Activated naive CD8-positive, alpha-beta T cell treated with anti-CD3 and anti-CD28 coated beads, Interleukin-2, amount 50 U/mL, for 24 hours (primary cell): ENCODE results near the gene OR2H1.

Experiments used
- ATAC-seq: fragments of 150-1000 bp; cut with Tn5 transposase; one replicate; pipeline ENCODE4 v1.10.0; 2021
- DNase-seq: peaks from one replicate; pipeline ENCODE4 v3.0.0; 2021
- H3K27ac Mint-ChIP-seq: one replicate; pipeline ENCODE4 v1.8.0; 2021; ENCODE audit warnings: mild to moderate bottlenecking, mixed read lengths
- H3K27me3 Mint-ChIP-seq: one replicate; pipeline ENCODE4 v1.8.0; 2021; ENCODE audit warnings: mixed read lengths
- H3K36me3 Mint-ChIP-seq: one replicate; pipeline ENCODE4 v1.8.0; 2021; ENCODE audit warnings: low read depth, mixed read lengths
- H3K4me1 Mint-ChIP-seq: one replicate; pipeline ENCODE4 v1.8.0; 2021; ENCODE audit warnings: mixed read lengths
- H3K4me3 Mint-ChIP-seq: one replicate; pipeline ENCODE4 v1.8.0; 2021; ENCODE audit warnings: mild to moderate bottlenecking, moderate library complexity, mixed read lengths
- H3K9me3 Mint-ChIP-seq: one replicate; pipeline ENCODE4 v1.8.0; 2021; ENCODE audit warnings: mixed read lengths

The OR2H1 gene

GRCh38 chr6:29491574-29491973 lies 34.6 kb downstream of the OR2H1 start:
- no peak for ATAC-seq
- Mint-ChIP-seq H3K4me1 (no peaks in the 10 kb centered on the region), H3K27me3 (peaks cover 9% of the 10 kb centered on the region), H3K9me3 (no peaks in the 10 kb centered on the region), H3K27ac (no peak overlapping the region), H3K36me3 (no peaks in the 10 kb centered on the region), H3K4me3 (no peak overlapping the region)
- DNase-seq = no peak

- ATAC-seq = no peak
- Mint-ChIP-seq H3K4me1 (no peaks in the 10 kb centered on the region), H3K27ac (no peak overlapping the region), H3K27me3 (peaks cover 19% of the 10 kb centered on the region), H3K4me3 (no peak overlapping the region), H3K36me3 (no peaks in the 10 kb centered on the region), H3K9me3 (no peaks in the 10 kb centered on the region)
- DNase-seq = no peak
Observed at GRCh38 chr6:29493261-29493660, 36.3 kb downstream of the OR2H1 start.

GRCh38 chr6:29494131-29494530 lies 37.2 kb downstream of the OR2H1 start:
- ATAC-seq (no peak), DNase-seq (no peak)
- Mint-ChIP-seq H3K27ac (no peak overlapping the region), H3K36me3 (no peaks in the 10 kb centered on the region), H3K27me3 (peaks cover 28% of the 10 kb centered on the region), H3K4me3 (no peak overlapping the region), H3K9me3 (no peaks in the 10 kb centered on the region), H3K4me1 (no peaks in the 10 kb centered on the region)

- no peaks in the 10 kb centered on the region for H3K4me1 Mint-ChIP-seq
- no peak overlapping the region for H3K4me3 Mint-ChIP-seq
- DNase-seq (no peak), ATAC-seq (no peak)
- H3K36me3 Mint-ChIP-seq = no peaks in the 10 kb centered on the region
- H3K27me3 Mint-ChIP-seq = peaks cover 34% of the 10 kb centered on the region
- H3K27ac Mint-ChIP-seq = no peak overlapping the region
- no peaks in the 10 kb centered on the region for H3K9me3 Mint-ChIP-seq
Observed at GRCh38 chr6:29495571-29495970, 38.6 kb downstream of the OR2H1 start.

GRCh38 chr6:29496961-29497360 lies 40.0 kb downstream of the OR2H1 start:
- DNase-seq = no peak
- Mint-ChIP-seq H3K27me3 (peaks cover 33% of the 10 kb centered on the region), H3K4me1 (no peaks in the 10 kb centered on the region), H3K27ac (no peak overlapping the region), H3K36me3 (no peaks in the 10 kb centered on the region), H3K4me3 (no peak overlapping the region), H3K9me3 (no peaks in the 10 kb centered on the region)
- no peak for ATAC-seq

GRCh38 chr6:29499704-29500103 lies 42.7 kb downstream of the OR2H1 start:
- Mint-ChIP-seq H3K27me3 (peaks cover 37% of the 10 kb centered on the region), H3K4me1 (no peaks in the 10 kb centered on the region), H3K36me3 (no peaks in the 10 kb centered on the region), H3K27ac (no peak overlapping the region), H3K9me3 (no peaks in the 10 kb centered on the region), H3K4me3 (no peak overlapping the region)
- no peak for ATAC-seq
- DNase-seq = no peak

GRCh38 chr6:29500594-29500993 lies 43.6 kb downstream of the OR2H1 start:
- DNase-seq = no peak
- H3K36me3 Mint-ChIP-seq = no peaks in the 10 kb centered on the region
- no peak overlapping the region for H3K4me3 Mint-ChIP-seq
- no peaks in the 10 kb centered on the region for H3K4me1 Mint-ChIP-seq
- H3K27ac Mint-ChIP-seq = no peak overlapping the region
- peaks cover 36% of the 10 kb centered on the region for H3K27me3 Mint-ChIP-seq
- H3K9me3 Mint-ChIP-seq = no peaks in the 10 kb centered on the region
- ATAC-seq = no peak

- H3K36me3 Mint-ChIP-seq = no peaks in the 10 kb centered on the region
- no peak for DNase-seq
- no peaks in the 10 kb centered on the region for H3K9me3 Mint-ChIP-seq
- H3K27me3 Mint-ChIP-seq = peaks cover 35% of the 10 kb centered on the region
- H3K27ac Mint-ChIP-seq = no peak overlapping the region
- no peak overlapping the region for H3K4me3 Mint-ChIP-seq
- H3K4me1 Mint-ChIP-seq = no peaks in the 10 kb centered on the region
- no peak for ATAC-seq
Observed at GRCh38 chr6:29501106-29501505, 44.2 kb downstream of the OR2H1 start.

- no peak for DNase-seq
- Mint-ChIP-seq H3K36me3 (no peaks in the 10 kb centered on the region), H3K27me3 (peaks cover 29% of the 10 kb centered on the region), H3K9me3 (no peaks in the 10 kb centered on the region), H3K4me1 (no peaks in the 10 kb centered on the region), H3K27ac (no peak overlapping the region), H3K4me3 (no peak overlapping the region)
- ATAC-seq = no peak
Observed at GRCh38 chr6:29502181-29502580, 45.2 kb downstream of the OR2H1 start.

GRCh38 chr6:29502597-29502996 lies 45.6 kb downstream of the OR2H1 start:
- Mint-ChIP-seq H3K27ac (no peak overlapping the region), H3K9me3 (no peaks in the 10 kb centered on the region), H3K4me1 (no peaks in the 10 kb centered on the region), H3K27me3 (peaks cover 24% of the 10 kb centered on the region), H3K4me3 (no peak overlapping the region), H3K36me3 (no peaks in the 10 kb centered on the region)
- ATAC-seq (no peak), DNase-seq (no peak)

GRCh38 chr6:29504961-29505360 lies 48.0 kb downstream of the OR2H1 start:
- no peaks in the 10 kb centered on the region for H3K36me3 Mint-ChIP-seq
- DNase-seq = no peak
- H3K4me3 Mint-ChIP-seq = no peak overlapping the region
- no peak for ATAC-seq
- H3K27me3 Mint-ChIP-seq = peaks cover 12% of the 10 kb centered on the region
- H3K27ac Mint-ChIP-seq = no peak overlapping the region
- H3K4me1 Mint-ChIP-seq = no peaks in the 10 kb centered on the region
- H3K9me3 Mint-ChIP-seq = no peaks in the 10 kb centered on the region

GRCh38 chr6:29505808-29506207 lies 48.9 kb downstream of the OR2H1 start:
- no peaks in the 10 kb centered on the region for H3K36me3 Mint-ChIP-seq
- H3K4me1 Mint-ChIP-seq = no peaks in the 10 kb centered on the region
- no peak overlapping the region for H3K4me3 Mint-ChIP-seq
- no peak for DNase-seq
- no peaks in the 10 kb centered on the region for H3K9me3 Mint-ChIP-seq
- ATAC-seq = no peak
- no peak overlapping the region for H3K27ac Mint-ChIP-seq
- H3K27me3 Mint-ChIP-seq = peaks cover 9% of the 10 kb centered on the region

- no peak for ATAC-seq
- H3K27ac Mint-ChIP-seq = no peak overlapping the region
- no peaks in the 10 kb centered on the region for H3K36me3 Mint-ChIP-seq
- peaks cover 6% of the 10 kb centered on the region for H3K27me3 Mint-ChIP-seq
- DNase-seq = no peak
- no peak overlapping the region for H3K4me3 Mint-ChIP-seq
- H3K4me1 Mint-ChIP-seq = no peaks in the 10 kb centered on the region
- no peaks in the 10 kb centered on the region for H3K9me3 Mint-ChIP-seq
Observed at GRCh38 chr6:29506446-29507067, 49.6 kb downstream of the OR2H1 start.

GRCh38 chr6:29507319-29507718 lies 50.4 kb downstream of the OR2H1 start:
- Mint-ChIP-seq H3K9me3 (no peaks in the 10 kb centered on the region), H3K4me1 (no peaks in the 10 kb centered on the region), H3K4me3 (no peak overlapping the region), H3K36me3 (no peaks in the 10 kb centered on the region), H3K27ac (no peak overlapping the region), H3K27me3 (peaks cover 6% of the 10 kb centered on the region)
- ATAC-seq (no peak), DNase-seq (no peak)

GRCh38 chr6:29509239-29509638 lies 52.3 kb downstream of the OR2H1 start:
- Mint-ChIP-seq H3K27ac (no peak overlapping the region), H3K4me1 (no peaks in the 10 kb centered on the region), H3K36me3 (no peaks in the 10 kb centered on the region), H3K9me3 (no peaks in the 10 kb centered on the region), H3K4me3 (no peak overlapping the region), H3K27me3 (peaks cover 3% of the 10 kb centered on the region)
- DNase-seq (no peak), ATAC-seq (no peak)

- DNase-seq = no peak
- Mint-ChIP-seq H3K27me3 (peaks cover 6% of the 10 kb centered on the region), H3K36me3 (no peaks in the 10 kb centered on the region), H3K27ac (no peak overlapping the region), H3K4me3 (no peak overlapping the region), H3K9me3 (no peaks in the 10 kb centered on the region), H3K4me1 (no peaks in the 10 kb centered on the region)
- no peak for ATAC-seq
Observed at GRCh38 chr6:29509711-29510110, 52.8 kb downstream of the OR2H1 start.
